HG03025 (cell line): ENCODE measurements around the gene GPR155.
"Not testable (repeated sequence)": the region's sequence is repeated elsewhere in the genome, so short reads cannot be mapped to it uniquely, and the experiment has no call there.

Experiments used
- ATAC-seq: cut with Tn5 transposase; IDR thresholded peaks from one replicate; pipeline ENCODE4 v1.9.1; 2021; ENCODE audit warnings: mild to moderate bottlenecking, moderate library complexity; ENCODE audit not compliant: unreplicated experiment, low FRiP score

The GPR155 gene

DNA sequence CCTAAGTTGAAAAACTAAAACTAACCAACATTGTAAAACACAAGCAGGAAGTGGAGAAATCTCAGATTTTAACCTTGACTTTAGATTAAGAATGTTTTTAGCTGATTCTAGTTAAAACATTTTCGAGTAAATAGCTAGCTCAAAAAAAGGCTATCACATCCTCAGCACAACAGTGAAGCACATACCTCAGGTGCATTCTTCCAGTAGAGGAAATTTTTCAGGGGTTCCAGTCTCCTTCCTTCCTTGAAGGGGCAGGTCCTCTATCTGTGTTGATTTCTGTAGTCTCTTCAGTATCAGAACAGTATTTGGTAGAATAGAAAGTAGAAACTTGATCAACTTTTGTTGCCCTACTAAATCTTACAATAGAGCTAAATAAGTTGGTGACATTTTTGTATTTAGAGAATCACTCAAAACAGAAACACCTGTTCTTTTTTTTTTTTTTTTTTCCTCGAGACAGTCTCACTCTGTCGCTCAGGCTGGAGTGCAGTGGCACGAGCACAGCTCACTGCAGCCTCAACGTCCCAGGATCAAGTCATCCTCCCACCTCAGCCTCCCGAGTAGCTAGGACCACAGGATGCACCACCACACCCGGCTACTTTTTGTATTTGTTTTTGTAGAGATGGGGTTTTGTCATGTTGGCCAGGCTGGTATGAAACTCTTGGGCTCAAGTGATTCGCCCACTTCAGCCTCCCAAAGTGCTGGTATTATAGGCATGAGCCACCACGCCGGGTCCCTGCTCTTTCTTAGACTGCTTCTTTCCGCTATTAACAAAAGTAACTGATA lies 6.9 kb upstream of the GPR155 start:
- ATAC-seq = peak; percentile 39

DNA sequence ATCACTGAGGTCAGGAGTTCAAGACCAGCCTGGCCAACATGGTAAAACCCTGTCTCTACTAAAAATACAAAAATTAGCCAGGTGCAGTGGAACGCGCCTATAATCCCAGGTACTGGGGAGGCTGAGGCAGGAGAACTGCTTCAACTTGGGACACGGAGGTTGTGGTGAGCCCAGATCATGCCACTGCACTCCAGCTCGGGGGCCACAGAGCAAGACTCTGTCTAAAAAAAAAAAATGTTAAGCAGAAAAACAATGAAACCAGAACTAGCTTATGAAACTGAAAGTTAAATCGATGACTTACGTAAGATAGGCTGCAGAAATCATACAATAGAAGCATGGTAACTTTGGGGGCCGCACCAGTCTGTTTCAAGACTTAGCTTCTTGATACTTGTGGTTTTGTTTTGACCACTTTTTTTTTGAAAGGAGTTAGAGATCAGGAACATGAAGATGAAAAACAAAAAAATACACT lies 6.2 kb upstream of the GPR155 start:
- peak; percentile 95 for ATAC-seq

DNA sequence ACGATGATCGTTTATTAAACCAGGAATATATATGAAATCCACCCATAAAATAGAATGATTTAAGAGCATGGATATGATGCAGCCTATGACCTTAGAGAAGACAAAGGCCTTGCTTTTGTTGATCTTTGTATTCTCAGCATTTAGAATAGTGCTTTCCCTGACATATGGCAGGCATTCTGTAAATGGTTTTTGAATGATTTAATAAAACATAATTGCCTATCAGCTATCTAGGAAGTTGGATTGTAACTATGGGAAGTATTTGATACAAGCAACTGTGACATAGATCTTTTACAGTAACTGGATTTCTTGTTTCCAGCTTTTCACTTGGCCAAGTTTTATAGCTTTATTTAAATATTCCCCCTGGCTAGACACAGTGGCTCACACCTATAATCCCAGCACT lies 5.1 kb upstream of the GPR155 start:
- no peak for ATAC-seq

DNA sequence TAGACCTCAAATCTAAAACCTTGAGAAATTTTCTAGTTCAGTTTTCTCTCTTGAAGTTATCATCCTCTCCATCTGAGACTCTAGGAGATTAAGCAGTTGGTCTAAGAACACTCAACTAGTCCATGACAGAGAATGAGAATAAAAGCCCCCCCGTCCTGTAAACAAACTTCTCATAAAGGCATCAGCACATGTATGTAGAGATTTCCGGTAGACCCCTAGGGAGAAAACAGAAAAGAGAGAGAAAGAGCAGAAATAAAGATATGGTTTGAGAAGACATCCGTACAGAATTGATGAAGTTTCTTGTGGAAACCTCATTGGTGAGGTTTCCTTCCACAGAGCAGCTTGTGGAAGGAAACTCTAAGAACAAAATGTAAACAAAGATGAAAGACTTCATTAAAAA lies 3.2 kb upstream of the GPR155 start:
- no peak for ATAC-seq

DNA sequence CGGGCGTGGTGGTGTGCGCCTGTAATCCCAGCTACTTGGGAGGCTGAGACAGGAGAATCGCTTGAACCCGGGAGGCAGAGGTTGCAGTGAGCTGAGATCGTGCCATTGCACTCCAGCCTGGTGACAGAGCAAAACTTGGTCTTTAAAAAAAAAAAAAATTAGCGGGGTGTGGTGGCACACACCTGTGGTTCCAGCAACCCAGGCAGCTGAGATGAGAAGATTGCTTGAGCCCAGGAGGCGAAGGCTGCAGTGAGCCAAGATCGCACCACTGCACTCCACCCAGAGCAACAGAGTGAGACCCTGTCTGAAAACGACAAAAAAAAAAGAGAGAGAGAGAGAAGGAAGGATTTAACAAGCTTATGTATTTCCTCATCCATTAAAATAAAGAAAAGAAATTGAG lies 2.7 kb upstream of the GPR155 start:
- not testable (repeated sequence) for ATAC-seq

DNA sequence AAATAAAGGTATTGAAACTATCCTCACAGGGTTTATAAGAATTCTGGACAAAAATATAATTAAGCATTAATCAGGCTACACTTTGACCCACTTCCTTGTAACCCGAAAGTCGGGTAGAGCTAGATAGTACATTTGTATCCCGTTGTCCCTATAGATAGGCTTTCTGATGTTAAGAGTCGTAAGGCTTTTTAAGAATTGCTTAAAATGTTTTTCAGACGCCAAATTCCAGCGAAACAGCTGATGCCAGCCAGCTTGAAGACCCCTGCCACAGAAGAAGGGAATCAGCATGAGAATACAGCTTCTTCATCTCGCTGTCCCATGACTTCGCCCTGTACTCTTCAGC lies 962 bp upstream of the GPR155 start:
- no peak for ATAC-seq

DNA sequence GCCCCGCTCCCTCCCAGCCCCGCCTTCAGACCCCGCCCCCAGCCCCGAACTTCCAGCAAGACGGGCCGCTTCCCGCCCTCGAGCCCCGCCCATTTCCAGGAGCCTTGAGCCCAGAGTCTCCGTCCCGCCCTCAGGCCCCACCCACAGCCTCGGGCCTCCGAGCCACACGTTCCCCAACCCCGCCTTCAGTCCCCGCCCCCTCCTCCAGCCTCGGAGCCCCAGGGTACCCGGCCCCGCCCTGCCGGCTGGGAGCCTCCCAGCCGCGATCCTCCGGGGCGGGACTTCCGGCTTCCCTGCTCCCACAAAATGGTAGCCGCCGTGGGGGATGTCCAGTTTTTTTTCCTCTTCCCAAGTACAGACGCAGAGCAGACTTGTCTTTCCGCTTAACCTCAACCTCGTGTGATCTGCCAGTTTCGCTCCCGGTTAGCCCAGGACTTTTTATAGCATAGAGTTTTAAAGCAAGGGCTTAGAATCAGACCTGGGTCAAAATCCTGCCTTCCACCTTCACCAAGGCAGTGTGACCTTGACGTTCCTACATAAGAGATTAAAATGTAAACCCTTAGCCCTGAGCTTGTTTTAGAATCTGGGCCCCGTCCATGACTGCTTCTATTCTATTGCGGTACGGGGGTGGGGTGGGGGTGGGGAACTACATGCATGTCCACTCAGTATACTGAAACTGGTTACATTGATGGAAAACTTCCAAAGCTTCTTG lies 435 bp upstream of the GPR155 start:
- ATAC-seq = peak; percentile 81

DNA sequence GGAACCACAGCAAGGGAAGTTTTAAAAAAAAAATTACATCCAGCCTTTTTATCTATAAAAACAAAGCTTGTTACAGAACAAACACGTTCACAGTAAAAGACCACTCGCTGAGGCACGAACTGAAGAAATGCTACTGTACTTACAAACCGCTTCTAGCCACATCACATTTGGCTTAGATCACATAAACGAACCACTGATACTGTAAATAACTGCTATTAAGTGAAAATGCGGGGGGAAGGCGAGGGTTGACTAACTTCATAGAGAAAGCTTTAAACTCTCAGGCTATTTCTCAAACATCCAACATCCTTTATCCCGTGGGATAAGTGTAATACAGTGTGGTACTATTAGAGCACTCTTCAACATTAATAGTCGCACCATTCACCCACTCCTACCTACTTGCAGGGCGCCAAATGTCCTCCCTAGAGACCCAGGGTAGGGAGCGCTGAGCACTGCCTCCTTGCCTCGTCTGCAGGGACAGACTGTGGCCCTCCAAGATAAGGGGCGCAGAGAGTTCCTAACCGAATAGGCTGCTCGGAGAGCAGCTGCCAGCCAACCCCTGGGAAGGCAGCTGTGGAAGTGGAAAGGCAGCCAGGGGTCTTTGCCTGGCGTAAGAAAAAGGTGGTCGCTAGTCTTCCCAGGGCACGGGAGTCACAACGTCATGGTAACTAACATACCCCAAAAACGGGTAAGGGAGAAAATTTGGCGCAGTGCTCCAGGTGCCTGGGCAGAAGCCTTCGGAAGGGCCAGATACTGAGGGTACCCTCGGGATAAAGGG lies 854 bp downstream of the GPR155 start:
- no peak for ATAC-seq

DNA sequence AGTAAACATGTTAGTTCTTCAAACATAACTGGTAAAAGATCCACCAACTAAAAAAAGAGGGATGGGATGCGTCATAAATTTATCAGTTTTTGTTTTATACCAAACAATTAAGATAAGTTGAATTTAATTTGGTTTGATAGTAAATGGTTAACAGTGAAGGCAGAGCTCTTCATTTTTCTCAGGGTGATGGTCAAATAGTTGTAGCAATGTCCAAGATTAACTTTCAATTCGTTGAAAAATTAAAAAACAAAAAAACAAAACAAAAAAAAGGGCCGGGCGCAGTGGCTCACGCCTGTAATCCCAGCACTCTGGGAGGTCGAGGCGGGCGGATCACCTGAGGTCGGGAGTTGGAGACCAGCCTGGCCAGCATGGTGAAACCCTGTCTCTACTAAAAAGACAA lies 1.8 kb downstream of the GPR155 start:
- ATAC-seq = not testable (repeated sequence)

DNA sequence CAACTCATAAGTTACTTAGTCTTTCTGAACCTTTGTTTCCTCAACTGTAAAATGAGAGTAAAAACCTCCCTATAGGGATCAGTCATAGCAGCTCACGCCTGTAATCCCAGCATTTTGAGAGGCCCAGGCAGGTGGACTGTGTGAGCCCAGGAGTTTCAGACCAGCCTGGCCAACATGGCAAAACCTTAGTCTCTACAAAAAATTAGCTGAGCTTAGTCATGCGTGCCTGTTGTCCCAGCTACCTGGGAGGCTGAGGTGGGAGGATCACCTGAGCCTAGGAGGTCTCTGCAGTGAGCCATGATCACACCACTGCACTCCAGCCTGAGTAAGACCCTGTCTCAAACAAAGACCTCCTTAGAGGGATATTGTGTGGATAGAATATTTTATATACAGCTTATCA lies 2.3 kb downstream of the GPR155 start:
- ATAC-seq = no peak

DNA sequence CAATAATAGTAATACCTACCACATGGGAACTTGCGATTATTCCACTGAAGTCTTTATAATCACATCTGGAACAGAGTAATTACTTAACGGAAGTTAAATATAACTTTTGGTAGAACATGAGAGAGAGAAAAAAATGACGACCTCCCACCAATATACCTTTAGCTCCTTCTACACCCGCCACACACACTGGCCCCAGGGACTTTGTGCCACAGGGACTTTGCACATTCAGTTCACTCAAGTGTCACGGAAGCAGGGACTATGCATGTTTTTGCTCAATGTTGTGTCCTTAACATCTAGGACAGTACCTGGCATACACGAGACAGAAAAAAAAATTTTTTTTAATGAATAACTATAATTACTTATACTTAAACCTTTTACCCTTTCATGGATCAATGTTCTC lies 4.0 kb downstream of the GPR155 start:
- no peak for ATAC-seq

DNA sequence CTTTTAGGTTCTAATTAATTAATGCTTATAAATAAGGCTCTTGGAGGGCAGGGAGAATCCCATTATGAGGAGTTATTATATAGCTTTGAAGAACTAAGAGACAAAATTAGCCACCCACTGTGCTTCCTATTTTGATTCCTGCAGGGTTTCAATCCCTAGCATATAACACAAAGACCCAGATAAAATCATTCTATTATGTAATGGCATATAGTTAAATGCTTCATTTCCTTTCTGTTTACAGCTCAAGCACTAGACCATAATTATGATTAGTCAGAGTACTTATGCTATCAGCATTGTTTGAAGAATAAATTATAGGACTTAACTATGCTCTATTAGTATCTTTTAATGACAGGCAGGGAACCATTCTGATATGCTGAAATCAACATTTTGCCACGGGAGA lies 9.1 kb downstream of the GPR155 start:
- ATAC-seq = no peak

DNA sequence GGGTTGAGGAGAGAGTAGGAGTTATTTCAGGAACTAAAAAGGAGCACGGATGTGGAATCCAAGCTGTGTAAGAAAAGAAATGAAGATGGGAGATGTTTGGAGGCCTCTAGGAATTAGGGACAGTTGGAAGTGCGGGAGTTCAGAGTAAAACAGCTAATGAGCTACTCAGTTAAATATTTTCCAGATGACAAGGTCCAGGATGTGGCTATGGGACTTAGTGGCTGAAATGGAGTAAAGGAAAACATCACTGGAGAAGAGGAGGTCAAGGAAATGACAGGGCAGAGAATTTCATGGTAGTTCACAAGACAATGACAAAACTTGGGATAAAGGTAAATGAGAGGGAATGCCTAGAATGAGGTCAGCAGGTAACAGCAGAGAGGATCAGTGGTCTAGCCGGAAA lies 13.0 kb downstream of the GPR155 start:
- no peak for ATAC-seq

DNA sequence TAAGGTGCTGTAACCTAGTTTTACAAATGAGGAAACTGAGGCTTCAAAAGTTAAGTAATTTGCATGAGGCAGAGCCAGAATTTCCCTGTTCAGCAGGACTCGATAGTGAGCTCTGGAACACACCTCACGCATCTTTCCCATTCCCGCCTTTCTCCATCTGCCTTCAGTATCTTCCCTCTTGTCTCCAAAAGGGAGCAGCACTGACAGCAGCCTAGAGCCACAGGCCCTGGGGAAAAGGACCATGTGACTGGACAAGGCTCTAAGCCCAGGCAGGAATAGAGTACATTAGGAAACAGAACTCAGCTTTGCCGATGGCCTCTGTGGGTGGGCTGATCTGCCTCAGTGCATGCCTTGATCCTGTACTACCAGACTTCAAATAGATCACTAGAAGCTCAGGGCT lies 21.5 kb downstream of the GPR155 start:
- ATAC-seq = no peak

DNA sequence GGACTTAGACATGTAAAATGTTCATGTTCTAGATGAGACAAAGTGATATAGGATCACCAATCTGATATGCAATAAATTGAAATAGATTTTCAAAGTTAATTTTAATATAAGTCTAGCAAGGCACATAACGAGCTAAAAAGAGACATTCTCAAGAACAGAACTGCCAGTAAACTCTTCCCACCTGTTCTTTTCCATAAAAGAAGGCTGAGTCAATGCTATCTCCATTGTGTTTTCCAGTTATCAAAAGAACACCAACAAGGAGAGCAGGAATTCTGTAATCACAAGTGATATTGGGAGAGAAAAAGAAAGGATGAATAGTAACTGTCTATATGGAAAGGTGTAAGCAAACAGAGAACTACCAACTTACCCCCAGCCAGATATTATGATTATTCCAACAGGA lies 25.6 kb downstream of the GPR155 start:
- no peak for ATAC-seq

DNA sequence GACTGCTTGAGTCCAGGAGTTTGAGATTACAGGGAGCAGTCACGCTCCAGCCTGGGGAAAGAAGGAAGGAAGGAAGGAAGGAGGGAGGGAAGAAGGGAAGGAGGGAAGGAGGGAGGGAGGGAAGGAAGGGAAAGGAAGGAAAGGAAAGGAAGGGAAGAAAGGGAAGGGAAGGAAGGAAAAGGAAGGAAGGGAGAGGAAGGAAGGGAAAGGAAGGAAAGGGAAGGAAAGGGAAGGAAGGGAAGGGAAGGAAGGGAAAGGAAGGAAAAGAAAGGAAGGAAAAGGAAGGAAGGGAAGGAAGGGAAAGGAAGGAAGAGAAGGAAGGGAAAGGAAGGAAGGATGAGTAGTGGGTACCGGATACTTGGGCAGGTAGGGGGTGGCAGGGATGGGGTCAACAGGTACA lies 32.3 kb downstream of the GPR155 start:
- ATAC-seq = no peak

DNA sequence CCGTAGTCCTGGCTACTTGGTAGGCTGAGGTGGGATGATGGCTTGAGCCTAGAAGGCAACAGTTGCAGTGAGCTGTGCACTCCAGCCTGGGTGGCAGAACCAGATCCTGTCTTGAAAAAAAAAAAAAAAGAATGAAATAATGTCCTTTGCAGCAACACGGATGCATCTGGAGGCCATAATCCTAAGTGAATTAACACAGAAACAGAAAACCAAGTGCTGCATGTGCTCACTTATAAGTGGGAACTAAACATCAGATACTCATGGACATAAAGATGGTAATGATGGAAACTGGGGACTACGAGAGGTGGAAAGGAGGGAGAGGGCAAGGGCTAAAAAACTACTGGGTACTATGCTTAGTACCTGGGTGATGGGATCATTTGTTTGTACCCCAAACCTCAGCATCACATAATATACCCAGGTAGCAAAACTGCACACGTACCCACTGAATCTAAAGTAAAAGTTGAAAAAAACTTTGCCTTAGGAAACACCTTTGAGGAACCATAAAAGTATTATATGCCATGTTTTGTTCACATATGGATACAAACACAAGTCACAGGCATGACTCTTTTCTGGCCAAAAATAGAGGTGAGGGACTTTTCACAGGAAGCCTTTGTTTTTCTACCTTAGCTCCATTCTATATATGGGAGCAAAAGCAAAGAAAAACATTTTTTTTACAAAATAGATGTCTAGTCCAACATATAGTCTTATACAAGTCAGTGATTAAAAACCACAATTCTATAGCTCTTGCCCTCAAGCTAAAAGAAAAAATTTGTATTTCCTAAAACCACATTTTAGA lies 36.6 kb downstream of the GPR155 start:
- no peak for ATAC-seq

DNA sequence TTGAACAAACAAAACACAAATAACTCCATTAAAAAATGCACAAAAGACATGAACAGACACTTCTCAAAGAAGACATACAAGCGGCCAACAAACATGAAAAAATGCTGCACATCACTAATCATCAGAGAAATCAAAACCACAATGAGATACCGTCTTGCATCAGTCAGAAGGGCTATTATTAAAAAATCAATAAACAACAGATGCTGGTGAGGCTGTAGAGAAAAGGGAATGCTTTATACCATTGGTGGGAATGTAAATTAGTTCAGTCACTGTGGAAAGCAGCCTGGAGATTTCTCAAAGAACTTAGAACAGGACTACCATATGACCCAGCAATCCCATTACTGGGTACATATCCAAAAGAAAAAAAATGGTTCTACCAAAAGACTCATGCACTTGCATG lies 37.8 kb downstream of the GPR155 start:
- ATAC-seq = no peak

DNA sequence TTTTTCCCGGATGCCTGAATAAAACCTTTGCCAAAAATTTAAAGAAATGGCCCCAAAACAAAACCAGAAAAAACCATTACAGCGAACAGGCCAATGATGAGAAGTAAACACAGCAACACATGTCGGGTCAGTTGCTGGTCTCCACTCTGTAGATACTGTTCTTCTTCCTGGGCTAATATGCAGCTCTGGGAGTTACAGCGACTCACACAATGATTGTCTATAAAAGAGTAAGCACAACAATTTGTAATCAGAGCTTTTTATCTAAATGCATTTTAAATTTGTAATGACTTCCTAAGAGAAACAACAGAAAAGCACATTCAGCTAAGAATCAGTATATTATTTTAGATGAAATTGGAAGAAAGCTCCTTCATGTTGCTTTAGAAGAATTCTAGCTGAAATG lies 40.3 kb downstream of the GPR155 start:
- no peak for ATAC-seq

DNA sequence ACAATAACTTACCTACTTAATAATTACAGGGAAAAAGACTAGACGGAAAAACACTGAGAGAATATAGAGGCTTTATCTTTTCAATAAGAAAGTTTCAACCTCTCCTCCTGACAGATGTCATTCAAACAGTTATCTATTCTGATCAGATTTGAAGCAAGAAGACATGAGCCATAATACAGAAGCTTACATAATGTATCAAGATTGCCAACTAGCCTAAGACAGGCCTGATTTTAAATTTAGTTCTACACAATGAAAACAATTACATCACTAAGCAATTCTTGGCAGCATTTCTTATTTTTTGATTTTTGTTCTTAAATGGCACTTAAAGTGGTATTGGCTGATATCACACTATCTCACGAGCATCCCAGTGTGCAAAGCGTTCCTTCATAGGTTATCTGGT lies 41.6 kb downstream of the GPR155 start:
- no peak for ATAC-seq

DNA sequence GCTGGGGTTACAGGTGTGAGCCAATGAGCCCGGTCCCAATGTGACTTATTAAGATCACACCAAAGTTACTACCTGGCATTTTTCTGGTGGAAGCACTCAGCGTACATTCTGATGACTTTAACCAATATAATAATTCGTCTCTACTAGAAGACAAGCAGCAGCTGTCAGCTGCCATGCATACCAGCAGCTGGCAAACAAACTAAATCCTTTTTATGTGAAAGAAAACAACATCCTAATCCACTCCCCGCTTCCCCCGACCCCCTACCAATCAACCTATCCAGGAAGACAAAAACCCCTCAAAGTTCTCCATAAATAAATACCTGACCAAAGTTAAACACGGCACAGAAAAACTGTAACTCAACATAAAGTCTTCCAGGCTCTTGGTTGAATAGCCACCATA lies 42.1 kb downstream of the GPR155 start:
- ATAC-seq = no peak
